ENCODE results near the gene CUBN.

Gene CUBN

GRCh38 chr10:17022896-17023295 is 106.7 kb downstream of the CUBN start:
- TF ChIP-seq CTCF (IDR thresholded peaks at IDR 0.05; ENCODE audit: insufficient read depth, low read length) (no peak), REST (IDR thresholded peaks at IDR 0.05; ENCODE audit: insufficient replicate concordance, low read depth) (no peak), GABPA (IDR thresholded peaks at IDR 0.05; ENCODE audit: low read depth) (no peak), POLR2AphosphoS5 (IDR thresholded peaks at IDR 0.05; ENCODE audit: low read depth) (no peak), SPI1 (IDR thresholded peaks at IDR 0.05; ENCODE audit: borderline replicate concordance, low read depth) (no peak)
- no peak overlapping the region for H3K4me3 ChIP-seq (replicated peaks; ENCODE audit: insufficient read depth, low read length)

DNA sequence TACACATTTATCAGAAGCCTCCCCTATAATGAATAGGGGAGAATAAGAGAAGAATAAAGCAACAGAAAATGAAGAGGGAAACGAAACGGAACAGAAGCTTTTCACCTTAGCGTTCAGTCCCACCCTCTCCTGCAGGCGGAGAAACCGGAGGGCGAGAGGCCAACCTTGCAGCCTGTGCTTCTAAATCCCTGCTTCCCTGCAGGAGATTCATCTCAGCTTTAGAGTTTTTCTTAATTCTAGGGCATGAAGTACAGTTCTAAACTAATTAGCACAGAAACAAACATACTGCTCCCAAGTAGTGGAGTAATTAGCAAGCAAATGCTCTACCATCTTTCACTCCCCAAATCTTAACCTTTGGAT is 107.2 kb downstream of the CUBN start:
- H3K4me3 ChIP-seq (replicated peaks; ENCODE audit: insufficient read depth, low read length), result no peak overlapping the region
- H3K27ac ChIP-seq (replicated peaks), result no peak overlapping the region
- no peaks in the 10 kb centered on the region for H3K27me3 ChIP-seq (ENCODE audit: insufficient read depth, poor library complexity, severe bottlenecking)
- no peak for TF ChIP-seq CTCF (IDR thresholded peaks at IDR 0.05; ENCODE audit: insufficient read depth, low read length)
- no peak for TF ChIP-seq POLR2AphosphoS5 (IDR thresholded peaks at IDR 0.05; ENCODE audit: low read depth)
- no peak for TF ChIP-seq REST (IDR thresholded peaks at IDR 0.05; ENCODE audit: insufficient replicate concordance, low read depth)
- TF ChIP-seq GABPA (IDR thresholded peaks at IDR 0.05; ENCODE audit: low read depth), result no peak
- no peak for TF ChIP-seq SPI1 (IDR thresholded peaks at IDR 0.05; ENCODE audit: borderline replicate concordance, low read depth)
- no peak for DNase-seq (ENCODE audit: low read depth in 1 of 2, low spot score in 1 of 2)

More at GRCh38 chr10:17022896-17023295, 106.7 kb downstream of the CUBN start:
- DNase-seq (ENCODE audit: low read depth in 1 of 2, low spot score in 1 of 2), result no peak
- H3K27me3 ChIP-seq (ENCODE audit: insufficient read depth, poor library complexity, severe bottlenecking), result no peaks in the 10 kb centered on the region
- H3K27ac ChIP-seq (replicated peaks), result no peak overlapping the region; the same call in 1 of the 2 replicates

DNA sequence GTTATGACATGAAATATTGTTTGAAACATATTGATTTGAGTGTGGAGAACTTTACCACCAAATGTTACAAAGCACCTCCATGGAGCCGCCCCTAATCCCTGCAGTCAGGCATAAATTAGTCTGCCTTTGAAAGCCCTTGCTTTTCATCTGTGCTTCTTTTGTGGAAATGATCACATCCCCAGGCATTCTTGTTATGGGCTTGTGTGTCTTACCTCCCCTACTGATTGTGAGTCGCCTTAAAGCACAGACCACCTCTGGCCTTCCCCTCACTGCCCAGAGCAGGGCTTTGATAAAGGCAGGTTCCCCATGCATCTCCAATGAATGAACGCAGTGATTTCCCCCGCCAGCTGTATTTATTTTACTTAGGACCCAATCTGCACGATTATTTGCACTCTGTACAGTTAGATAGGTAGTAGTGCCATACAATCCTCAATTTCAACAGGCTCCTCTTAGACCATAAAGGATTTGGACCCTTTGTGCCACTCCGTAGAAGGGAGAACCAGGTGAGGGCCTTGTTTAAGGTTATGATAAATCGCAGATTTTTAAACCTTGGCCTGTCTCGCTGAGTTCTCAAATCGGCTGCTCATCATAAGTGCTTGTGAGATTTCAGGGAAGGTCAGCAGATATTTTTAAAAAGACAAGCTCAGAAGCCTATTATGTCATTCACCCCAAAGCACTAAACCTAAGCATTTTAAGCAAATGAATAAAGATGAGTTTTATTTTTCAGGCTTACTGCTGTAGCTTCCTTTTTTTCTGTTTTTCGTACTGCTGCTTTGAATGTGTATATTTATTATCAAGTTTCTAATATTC is 107.8 kb downstream of the CUBN start:
- TF ChIP-seq POLR2AphosphoS5 (IDR thresholded peaks at IDR 0.05; ENCODE audit: low read depth) (no peak), CTCF (IDR thresholded peaks at IDR 0.05; ENCODE audit: insufficient read depth, low read length) (no peak), SPI1 (IDR thresholded peaks at IDR 0.05; ENCODE audit: borderline replicate concordance, low read depth) (no peak), GABPA (IDR thresholded peaks at IDR 0.05; ENCODE audit: low read depth) (no peak), REST (IDR thresholded peaks at IDR 0.05; ENCODE audit: insufficient replicate concordance, low read depth) (no peak)
- no peak for DNase-seq (ENCODE audit: low read depth in 1 of 2, low spot score in 1 of 2)
- H3K27ac ChIP-seq (replicated peaks), result no peak overlapping the region
- H3K4me3 ChIP-seq (replicated peaks; ENCODE audit: insufficient read depth, low read length), result no peak overlapping the region
- H3K27me3 ChIP-seq (ENCODE audit: insufficient read depth, poor library complexity, severe bottlenecking), result no peaks in the 10 kb centered on the region
